CD4-positive, alpha-beta memory T cell (primary cell): ENCODE measurements around the gene TSR2. TPM values are rescaled to one million over a fixed set of nuclear protein-coding genes. Genes with fewer than 3 reads are reported as not detected.
"Not testable (repeated sequence)": the region's sequence is repeated elsewhere in the genome, so short reads cannot be mapped to it uniquely, and the experiment has no call there.

Experiments used
- CTCF ChIA-PET: fragments of 350-600 bp; sonication (Branson Sonifier 250); formaldehyde crosslinking; loops from one replicate; lab custom pipeline; 2021; ENCODE audit warnings: inconsistent platforms; ENCODE audit not compliant: partially characterized antibody; lab: Charles Lee
- POLR2A ChIA-PET: fragments of 350-600 bp; sonication (Branson Sonifier 250); formaldehyde crosslinking; loops from one replicate; lab custom pipeline; 2021; ENCODE audit not compliant: partially characterized antibody; lab: Charles Lee
- DNase-seq, 5 donors: peaks; one replicate each; pipeline versions ENCODE4 v3.0.0 to v3.0.0-alpha.2; 2020 to 2022; ENCODE audit warnings: mixed read lengths in 1 of 5
- H3K27ac ChIP-seq: one replicate; pipeline ENCODE4 v1.7.0; 2013; ENCODE audit warnings: low read depth, low read length
- H3K27me3 ChIP-seq: 2 replicates; pipeline ENCODE4 v1.7.0; 2013; ENCODE audit warnings: mild to moderate bottlenecking, low read length, moderate library complexity; ENCODE audit not compliant: insufficient read depth
- H3K36me3 ChIP-seq: 2 replicates; pipeline ENCODE4 v1.7.0; 2013; ENCODE audit warnings: mild to moderate bottlenecking, low read length, moderate library complexity; ENCODE audit not compliant: insufficient read depth
- H3K4me1 ChIP-seq: 2 replicates; pipeline ENCODE4 v1.7.0; 2013; ENCODE audit warnings: mild to moderate bottlenecking, low read length, moderate library complexity; ENCODE audit not compliant: insufficient read depth
- H3K4me3 ChIP-seq, 2 donors: one replicate each; pipeline ENCODE4 v1.7.0; 2013; ENCODE audit warnings: low read length in 2 of 2, mild to moderate bottlenecking in 1 of 2
- H3K9me3 ChIP-seq, 2 donors: one replicate each; pipeline ENCODE4 v1.7.0; 2013; ENCODE audit warnings: low read length in 2 of 2, control low read depth in 1 of 2; ENCODE audit not compliant: control insufficient read depth in 1 of 2
- H3K27ac Mint-ChIP-seq, 7 donors: one replicate each; pipeline ENCODE4 v1.8.0; 2020 to 2021; ENCODE audit warnings: mixed read lengths in 7 of 7, mild to moderate bottlenecking in 6 of 7, inconsistent platforms in 3 of 7, moderate library complexity in 3 of 7
- H3K27me3 Mint-ChIP-seq, 2 donors: one replicate each; pipeline ENCODE4 v1.8.0; 2020 to 2021; ENCODE audit warnings: mixed read lengths in 2 of 2
- H3K36me3 Mint-ChIP-seq, 2 donors: one replicate each; pipeline ENCODE4 v1.8.0; 2020 to 2021; ENCODE audit warnings: mixed read lengths in 2 of 2, inconsistent platforms in 1 of 2, mild to moderate bottlenecking in 1 of 2
- H3K4me1 Mint-ChIP-seq, 4 donors: one replicate each; pipeline ENCODE4 v1.8.0; 2020 to 2021; ENCODE audit warnings: mixed read lengths in 4 of 4, mild to moderate bottlenecking in 1 of 4
- H3K4me3 Mint-ChIP-seq, 8 donors: one replicate each; pipeline ENCODE4 v1.8.0; 2020 to 2021; ENCODE audit warnings: mixed read lengths in 8 of 8, mild to moderate bottlenecking in 7 of 8, moderate library complexity in 6 of 8, inconsistent platforms in 3 of 8
- H3K9me3 Mint-ChIP-seq, 8 donors: one replicate each; pipeline ENCODE4 v1.8.0; 2020 to 2021; ENCODE audit warnings: mixed read lengths in 8 of 8, mild to moderate bottlenecking in 5 of 8, inconsistent platforms in 3 of 8, moderate library complexity in 1 of 8
- intact Hi-C: fragments of 100-400 bp; cut with micrococcal nuclease; formaldehyde crosslinking; loops from one replicate; pipeline ENCODE4 v1.15.1; 2023
- polyA plus RNA-seq, 2 donors: library from polyadenylated mRNA; unstranded; fragments of 300-500 nt; fragmentation: Illumina TruSeq; gene quantifications; one replicate each; pipeline ENCODE4 v1.2.3, GENCODE V29; 2021
- total RNA-seq, 2 experiments: library from RNA; stranded (reverse); gene quantifications; one replicate each; pipeline ENCODE4 v1.2.3, GENCODE V29; 2021

The TSR2 gene
- total and polyA plus RNA-seq, 4 experiments from 2014 or later = 39.2 to 78.1 (median 54.0) TPM

- ChIA-PET POLR2A (no interaction called here), CTCF (no interaction called here)
- H3K27ac Mint-ChIP-seq = no peak overlapping the region
- H3K4me3 ChIP-seq = no peak overlapping the region
- no peaks in the 10 kb centered on the region for H3K36me3 Mint-ChIP-seq
- H3K4me1 ChIP-seq = no peaks in the 10 kb centered on the region
- no peak for DNase-seq
- no peaks in the 10 kb centered on the region for H3K9me3 Mint-ChIP-seq
- intact Hi-C loops = no loop called here
- H3K36me3 ChIP-seq = no peaks in the 10 kb centered on the region
- H3K27me3 ChIP-seq = no peaks in the 10 kb centered on the region
- H3K9me3 ChIP-seq = no peaks in the 10 kb centered on the region
- H3K27me3 Mint-ChIP-seq = peaks cover 0 to 2% of the 10 kb centered on the region in 2 donors
- H3K27ac ChIP-seq = no peak overlapping the region
- H3K4me3 Mint-ChIP-seq = no peak overlapping the region
- H3K4me1 Mint-ChIP-seq = no peaks in the 10 kb centered on the region
Observed at GRCh38 chrX:54473993-54474859, 34.0 kb downstream of the TSR2 start.

GRCh38 chrX:54479136-54480111 lies 39.2 kb downstream of the TSR2 start:
- no peaks in the 10 kb centered on the region for H3K4me1 ChIP-seq
- no peak overlapping the region for H3K27ac Mint-ChIP-seq
- no peak overlapping the region for H3K4me3 Mint-ChIP-seq
- no peak overlapping the region for H3K4me3 ChIP-seq
- H3K9me3 ChIP-seq = no peaks in the 10 kb centered on the region
- no peak overlapping the region for H3K27ac ChIP-seq
- ChIA-PET POLR2A (no interaction called here), CTCF (no interaction called here)
- H3K9me3 Mint-ChIP-seq = no peaks in the 10 kb centered on the region
- H3K4me1 Mint-ChIP-seq = no peaks in the 10 kb centered on the region
- H3K27me3 Mint-ChIP-seq = peaks cover 0 to 2% of the 10 kb centered on the region in 2 donors
- no peak for DNase-seq
- H3K36me3 Mint-ChIP-seq = no peaks in the 10 kb centered on the region
- H3K36me3 ChIP-seq = no peaks in the 10 kb centered on the region
- no peaks in the 10 kb centered on the region for H3K27me3 ChIP-seq
- intact Hi-C loops = no loop called here

GRCh38 chrX:54482839-54483593 lies 42.8 kb downstream of the TSR2 start:
- Histone ChIP-seq H3K27ac (no peak overlapping the region), H3K9me3 (no peaks in the 10 kb centered on the region), H3K4me3 (no peak overlapping the region), H3K36me3 (no peaks in the 10 kb centered on the region), H3K27me3 (no peaks in the 10 kb centered on the region), H3K4me1 (no peaks in the 10 kb centered on the region)
- Mint-ChIP-seq H3K27me3 (no peaks in the 10 kb centered on the region), H3K9me3 (no peaks in the 10 kb centered on the region), H3K4me1 (no peaks in the 10 kb centered on the region), H3K27ac (no peak overlapping the region), H3K4me3 (no peak overlapping the region), H3K36me3 (no peaks in the 10 kb centered on the region)
- POLR2A ChIA-PET = no interaction called here
- no peak for DNase-seq
- CTCF ChIA-PET = no interaction called here
- intact Hi-C loops = no loop called here

GRCh38 chrX:54483946-54484345 lies 43.7 kb downstream of the TSR2 start:
- no peak for DNase-seq
- ChIA-PET CTCF (no interaction called here), POLR2A (no interaction called here)
- H3K4me3 Mint-ChIP-seq = no peak overlapping the region
- no peaks in the 10 kb centered on the region for H3K9me3 ChIP-seq
- H3K36me3 ChIP-seq = no peaks in the 10 kb centered on the region
- no peak overlapping the region for H3K4me3 ChIP-seq
- H3K4me1 ChIP-seq = no peaks in the 10 kb centered on the region
- no peaks in the 10 kb centered on the region for H3K27me3 Mint-ChIP-seq
- no peak overlapping the region for H3K27ac Mint-ChIP-seq
- no peaks in the 10 kb centered on the region for H3K27me3 ChIP-seq
- no peaks in the 10 kb centered on the region for H3K4me1 Mint-ChIP-seq
- intact Hi-C loops = no loop called here
- H3K36me3 Mint-ChIP-seq = no peaks in the 10 kb centered on the region
- H3K9me3 Mint-ChIP-seq = no peaks in the 10 kb centered on the region
- H3K27ac ChIP-seq = no peak overlapping the region

GRCh38 chrX:54484666-54485065 lies 44.5 kb downstream of the TSR2 start:
- Histone ChIP-seq H3K4me3 (no peak overlapping the region), H3K27me3 (no peaks in the 10 kb centered on the region), H3K27ac (no peak overlapping the region), H3K36me3 (no peaks in the 10 kb centered on the region), H3K9me3 (no peaks in the 10 kb centered on the region), H3K4me1 (no peaks in the 10 kb centered on the region)
- Mint-ChIP-seq H3K9me3 (peaks cover 0 to under 1% (median 0%) of the 10 kb centered on the region in 8 donors), H3K27me3 (no peaks in the 10 kb centered on the region), H3K4me3 (no peak overlapping the region), H3K4me1 (no peaks in the 10 kb centered on the region), H3K27ac (no peak overlapping the region), H3K36me3 (no peaks in the 10 kb centered on the region)
- intact Hi-C loops = no loop called here
- DNase-seq = no peak
- ChIA-PET CTCF (no interaction called here), POLR2A (no interaction called here)

GRCh38 chrX:54489819-54490218 lies 49.6 kb downstream of the TSR2 start:
- POLR2A ChIA-PET, H3K9me3 Mint-ChIP-seq, H3K27me3 ChIP-seq, H3K4me1 ChIP-seq, H3K4me1 Mint-ChIP-seq, H3K9me3 ChIP-seq, CTCF ChIA-PET, H3K36me3 Mint-ChIP-seq, H3K27ac ChIP-seq, H3K4me3 ChIP-seq, H3K4me3 Mint-ChIP-seq, DNase-seq, H3K27ac Mint-ChIP-seq, H3K36me3 ChIP-seq, H3K27me3 Mint-ChIP-seq, intact Hi-C loops: not testable (repeated sequence)

- Mint-ChIP-seq H3K27me3 (peaks cover 4 to 12% of the 10 kb centered on the region in 2 donors), H3K36me3 (no peaks in the 10 kb centered on the region), H3K4me3 (no peak overlapping the region), H3K27ac (no peak overlapping the region), H3K4me1 (peaks cover 0 to 6% (median 1%) of the 10 kb centered on the region in 4 donors), H3K9me3 (peaks cover 0 to 5% (median 0%) of the 10 kb centered on the region in 8 donors)
- intact Hi-C loops = no loop called here
- Histone ChIP-seq H3K36me3 (no peaks in the 10 kb centered on the region), H3K9me3 (no peaks in the 10 kb centered on the region), H3K4me3 (no peak overlapping the region), H3K4me1 (no peaks in the 10 kb centered on the region), H3K27ac (no peak overlapping the region), H3K27me3 (no peaks in the 10 kb centered on the region)
- ChIA-PET CTCF (no interaction called here), POLR2A (no interaction called here)
- DNase-seq = no peak
Observed at GRCh38 chrX:54492340-54492739, 52.1 kb downstream of the TSR2 start.
